Stimulated activated CD4-positive, alpha-beta T cell treated with anti-CD3 and anti-CD28 coated beads, Interleukin-1b, Interleukin-23, amount 100 ng/mL, for 48 hours (primary cell): ENCODE data around the gene BARHL1.

Experiments
- DNase-seq: peaks from one replicate; pipeline ENCODE4 v3.0.0-alpha.2; 2020

The BARHL1 gene

GRCh38 chr9:132588501-132589147, 6.2 kb downstream of the BARHL1 start:
- no peak for DNase-seq

GRCh38 chr9:132589148-132590036, 7.0 kb downstream of the BARHL1 start:
- DNase-seq: no peak

- DNase-seq: no peak
Observed at GRCh38 chr9:132590037-132590317, 7.6 kb downstream of the BARHL1 start.

DNA sequence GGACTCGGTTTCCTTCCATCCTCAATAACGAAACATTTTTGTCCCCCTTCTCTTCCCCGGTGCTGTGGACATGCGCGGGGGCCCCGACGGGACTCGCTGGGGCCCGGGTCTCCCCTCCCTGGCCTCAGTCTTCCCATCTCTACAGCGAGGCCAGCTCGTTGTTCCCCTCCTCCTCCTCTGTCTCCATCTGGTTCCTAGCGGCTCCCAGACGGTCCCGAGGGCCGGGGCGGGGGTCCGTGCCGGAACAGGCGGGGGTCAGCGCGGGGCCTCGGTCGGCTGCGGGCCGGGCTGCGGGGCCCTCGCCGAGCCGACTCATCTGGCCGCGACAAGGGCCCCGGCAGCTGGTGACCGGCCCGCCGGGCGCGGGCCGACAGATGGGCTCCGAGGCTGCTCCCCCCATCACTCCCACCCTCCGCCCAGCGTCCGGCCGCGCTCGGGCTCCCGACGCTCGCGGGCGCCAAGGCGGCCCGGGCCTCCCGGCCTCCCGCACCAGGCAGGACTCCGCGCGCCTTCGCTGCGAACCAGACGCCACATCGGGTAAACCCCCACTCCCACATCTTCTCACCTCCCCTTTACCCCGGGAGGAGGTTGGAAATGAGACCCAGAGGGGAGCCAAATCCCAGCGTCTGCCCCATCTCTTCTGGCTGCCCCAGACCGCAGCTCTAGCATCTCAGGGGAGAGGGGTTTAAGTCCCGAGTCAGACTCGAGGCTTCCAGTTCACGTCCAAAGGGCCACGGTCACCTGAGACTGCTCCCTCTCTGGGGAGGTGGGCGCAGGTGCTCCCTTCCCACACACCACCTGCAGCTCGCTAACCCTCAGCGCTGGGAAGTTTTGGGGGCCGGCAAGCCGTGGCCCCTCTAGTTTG, 8.1 kb downstream of the BARHL1 start:
- DNase-seq: no peak

DNA sequence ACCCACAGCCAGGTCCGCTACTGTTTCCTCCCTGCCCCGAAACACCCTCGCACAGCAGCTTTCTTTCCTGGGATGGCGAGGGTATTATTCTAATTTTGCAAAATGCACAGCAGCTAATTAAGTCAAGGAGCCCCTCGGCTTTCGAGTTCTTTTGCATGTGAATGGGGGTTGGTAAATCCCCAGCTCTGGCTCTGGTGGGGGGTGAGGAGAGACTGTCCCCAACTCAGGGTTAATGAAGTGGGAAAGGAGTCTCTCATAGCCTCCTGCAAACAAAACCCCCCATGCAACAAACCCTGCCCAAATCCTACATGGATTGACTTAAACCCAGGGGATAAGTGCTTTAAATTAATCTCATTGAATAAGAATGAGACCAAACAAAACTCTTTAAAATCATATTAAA, 8.8 kb downstream of the BARHL1 start:
- DNase-seq: no peak

- DNase-seq: no peak
Observed at GRCh38 chr9:132591751-132592314, 9.4 kb downstream of the BARHL1 start.

DNA sequence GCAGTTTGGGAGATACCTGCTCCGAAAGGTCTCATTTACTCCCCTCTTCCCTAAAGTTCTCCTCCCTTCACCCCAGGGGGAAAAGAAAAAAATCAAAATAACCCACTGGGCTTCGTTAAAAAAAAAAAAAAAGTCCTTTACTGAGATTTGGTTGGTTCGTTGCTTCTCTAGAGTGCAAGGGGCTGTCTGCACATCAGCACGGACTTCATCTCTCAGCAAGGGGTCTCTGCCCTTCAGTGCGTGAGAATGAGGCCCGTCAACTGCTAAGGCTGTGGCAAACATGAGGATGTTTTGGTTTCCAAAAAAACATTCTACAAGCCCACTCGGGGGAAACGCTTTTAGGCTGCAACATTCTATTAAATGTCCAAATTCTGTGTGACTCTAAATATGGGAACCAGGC, 10.0 kb downstream of the BARHL1 start:
- DNase-seq: no peak

DNA sequence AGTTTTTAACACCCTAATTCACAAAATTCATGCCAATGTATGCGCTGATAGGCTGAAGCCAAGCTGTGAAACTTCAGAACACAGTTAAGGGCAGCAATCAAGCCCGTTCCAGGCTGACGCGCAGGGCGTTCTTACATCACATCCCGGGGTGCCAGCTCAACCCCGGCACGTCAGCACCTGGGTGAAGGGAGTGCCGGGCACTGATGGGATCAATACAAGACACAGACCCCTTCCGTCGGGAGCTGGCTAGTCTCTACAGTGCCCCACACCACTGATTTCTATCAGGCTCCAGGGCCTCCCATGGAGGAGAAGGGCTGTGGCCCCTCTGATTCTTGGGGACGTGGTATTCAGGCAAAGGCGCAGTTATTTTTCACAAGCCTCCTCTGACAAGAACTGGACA, 12.0 kb downstream of the BARHL1 start:
- no peak for DNase-seq

DNA sequence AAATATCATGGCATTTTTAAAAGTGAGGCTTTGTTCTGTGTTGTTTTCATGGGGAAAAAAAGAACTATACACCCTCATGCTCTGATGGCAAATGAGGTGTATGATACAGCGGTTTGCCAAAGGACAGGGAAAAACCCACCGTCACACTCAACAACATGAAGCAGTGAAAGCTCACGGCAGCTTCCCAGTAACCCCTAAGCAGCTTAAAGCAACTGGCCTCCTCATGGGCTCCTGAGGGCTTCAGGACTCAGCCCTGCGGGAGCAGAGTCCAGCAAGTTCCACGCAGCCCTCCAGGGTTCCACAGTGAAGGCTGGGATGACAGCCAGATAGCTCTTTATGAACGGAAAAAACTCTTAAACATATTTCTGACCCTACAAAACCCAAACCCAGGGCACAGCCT, 12.9 kb downstream of the BARHL1 start:
- no peak for DNase-seq

DNA sequence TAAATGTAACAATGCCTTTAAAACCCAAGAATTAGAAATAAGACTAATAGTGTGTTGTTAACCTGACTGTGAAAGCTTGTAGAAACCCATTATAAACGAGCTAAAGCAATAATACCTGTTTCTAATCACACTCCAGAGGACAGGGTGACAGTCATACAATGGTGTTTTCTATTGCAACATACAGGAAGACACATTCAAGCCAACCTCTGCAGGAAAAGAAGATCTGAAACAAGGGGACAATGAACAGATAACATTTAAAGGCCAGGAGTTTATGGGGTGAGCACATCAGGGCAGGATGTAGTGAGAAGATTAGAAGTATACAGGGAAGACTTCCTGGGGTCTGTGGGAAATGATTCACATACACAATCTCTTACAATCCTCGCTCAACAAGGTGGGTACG, 13.8 kb downstream of the BARHL1 start:
- no peak for DNase-seq

- no peak for DNase-seq
Observed at GRCh38 chr9:132597073-132597775, 14.8 kb downstream of the BARHL1 start.

- no peak for DNase-seq
Observed at GRCh38 chr9:132600326-132600984, 18.0 kb downstream of the BARHL1 start.

GRCh38 chr9:132602207-132602606, 19.8 kb downstream of the BARHL1 start:
- no peak for DNase-seq

DNA sequence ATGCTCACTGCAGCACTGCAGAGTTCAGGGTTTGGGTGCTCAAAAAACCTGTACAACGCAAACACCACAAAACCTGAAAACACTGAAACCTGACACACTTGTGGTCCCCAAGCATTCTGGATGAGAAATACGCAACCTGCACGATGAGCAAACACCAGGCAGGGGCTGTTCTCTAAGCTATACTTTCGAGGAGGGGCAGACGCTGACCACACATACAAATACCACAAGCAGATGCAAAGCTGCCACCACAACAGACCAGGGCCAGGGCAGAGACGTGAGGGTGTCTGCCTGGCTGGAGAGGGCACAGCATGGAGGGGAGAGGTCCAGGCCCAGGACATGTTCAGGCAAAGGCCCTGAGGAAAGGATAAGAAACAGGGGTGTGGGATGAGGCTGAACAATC, 23.0 kb downstream of the BARHL1 start:
- no peak for DNase-seq

- no peak for DNase-seq
Observed at GRCh38 chr9:132606066-132606465, 23.7 kb downstream of the BARHL1 start.

DNA sequence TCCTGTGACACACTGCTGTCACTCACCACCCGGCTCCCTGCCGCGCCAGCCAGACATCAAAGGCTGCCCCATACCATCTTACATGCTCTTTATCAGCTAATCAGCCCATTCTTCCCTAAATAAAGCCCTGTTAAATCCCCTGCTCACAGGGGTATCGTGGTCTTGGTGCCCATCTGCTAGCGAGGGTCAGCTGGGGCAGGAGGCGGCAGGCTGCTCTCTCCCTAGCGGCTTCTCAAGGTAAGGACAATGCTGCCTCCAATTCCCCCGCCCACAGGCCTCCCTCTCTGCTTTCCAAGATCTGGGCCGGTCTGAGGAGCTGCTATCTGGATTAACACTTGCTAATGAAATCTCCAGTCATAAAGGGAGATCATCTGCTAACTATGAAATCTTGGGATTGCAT, 26.8 kb downstream of the BARHL1 start:
- DNase-seq: no peak

- DNase-seq: peak; percentile 16
Observed at GRCh38 chr9:132609829-132610228, 27.4 kb downstream of the BARHL1 start.

GRCh38 chr9:132610661-132611060, 28.3 kb downstream of the BARHL1 start:
- DNase-seq: no peak

DNA sequence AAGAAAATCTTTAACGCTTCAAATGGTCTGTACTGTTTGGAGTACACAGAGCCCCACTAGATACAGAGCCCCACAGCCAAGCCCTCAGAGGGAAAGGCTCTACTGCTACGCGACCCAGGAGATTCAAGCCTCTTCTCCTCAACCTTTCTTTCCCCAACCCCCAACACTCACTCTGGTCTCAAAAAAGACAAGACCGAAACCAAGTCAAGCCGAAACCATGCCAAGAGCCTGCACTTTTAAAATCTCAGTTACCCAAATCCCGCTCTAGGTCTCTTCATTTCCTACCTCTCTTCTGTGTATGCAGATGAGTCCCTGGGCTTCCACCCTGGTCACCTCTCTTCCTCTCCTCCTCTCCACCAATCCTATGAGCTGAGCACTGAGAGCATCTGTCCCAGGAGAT, 31.9 kb downstream of the BARHL1 start:
- DNase-seq: no peak

DNA sequence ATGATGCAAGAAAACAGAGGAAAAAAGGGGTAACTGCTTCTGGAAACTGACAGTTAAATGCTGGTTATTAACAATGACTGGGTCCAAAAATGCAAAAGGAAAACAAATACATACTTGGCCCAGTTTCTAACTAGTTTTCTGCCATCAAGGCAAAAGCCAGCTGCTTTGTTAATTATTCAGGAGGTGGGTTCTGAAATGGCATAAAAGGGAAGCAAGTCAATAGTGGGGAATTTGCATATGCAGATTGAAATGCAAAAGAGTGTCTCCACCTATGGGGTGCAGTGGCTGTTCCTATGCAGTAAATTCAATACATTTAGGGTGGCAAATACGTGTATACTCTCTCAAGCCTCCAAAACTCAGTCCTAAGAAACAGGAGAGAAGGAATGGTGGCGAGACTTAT, 33.4 kb downstream of the BARHL1 start:
- no peak for DNase-seq

GRCh38 chr9:132616725-132617124, 34.3 kb downstream of the BARHL1 start:
- no peak for DNase-seq

DNA sequence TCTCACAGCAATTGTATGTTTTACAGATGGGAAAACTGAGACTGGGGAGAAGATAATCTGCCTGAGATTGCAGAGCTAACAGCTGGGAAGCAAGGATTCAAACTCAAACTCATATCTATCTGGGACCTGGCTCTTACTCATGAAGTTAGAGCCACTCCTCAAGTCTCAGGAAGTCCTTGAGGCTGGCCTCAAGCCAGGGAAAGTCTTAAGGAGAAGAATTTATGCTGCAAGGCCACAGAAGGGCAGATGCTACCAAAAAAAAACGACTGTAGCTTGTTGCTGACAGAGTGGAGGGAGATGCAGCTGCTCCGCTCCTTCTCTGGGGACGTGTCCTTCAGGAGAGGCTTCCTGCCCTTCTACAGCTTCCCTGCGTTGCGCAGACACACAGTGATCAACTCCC, 39.8 kb downstream of the BARHL1 start:
- DNase-seq: no peak
